PC-9 (cell line): ENCODE results near the gene ZDHHC8. TPM values are rescaled to one million over a fixed set of nuclear protein-coding genes. Genes with fewer than 3 reads are reported as not detected.

Experiments used
- BruUV-seq: library from RNA; stranded (reverse); fragments of 400-500 nt; replicated peaks from 2 replicates; lab custom pipeline; 2021; lab: Mats Ljungman, UMichigan
- CTCF ChIA-PET: fragments of 300-600 bp; sonication (Branson Sonifier 250); formaldehyde crosslinking; loops from one replicate; lab custom pipeline; 2022; ENCODE audit warnings: antibody characterized with exemption; lab: Charles Lee
- POLR2A ChIA-PET: fragments of 300-600 bp; sonication (Branson Sonifier 250); formaldehyde crosslinking; loops from one replicate; lab custom pipeline; 2022; ENCODE audit warnings: antibody characterized with exemption; ENCODE audit not compliant: unreplicated experiment; lab: Charles Lee
- DNase-seq, 2 experiments: peaks; one replicate each; pipeline versions ENCODE4 v3.0.0 to v3.0.0-alpha.2; 2015 to 2022; ENCODE audit warnings: mixed read lengths in 1 of 2
- H2AFZ ChIP-seq: fragments of 200-600 bp; sonication (generic); 2 replicates; pipeline ENCODE4 v1.8.1; 2017; ENCODE audit warnings: antibody characterized with exemption
- H3F3A ChIP-seq: fragments of 200-600 bp; sonication (generic); 2 replicates; pipeline ENCODE4 v1.8.1; 2017; ENCODE audit warnings: antibody characterized with exemption, mild to moderate bottlenecking, low read depth; ENCODE audit not compliant: insufficient read depth
- H3K27ac ChIP-seq: fragments of 200-600 bp; sonication (generic); 2 replicates; pipeline ENCODE4 v1.6.1; 2016; ENCODE audit warnings: mixed run types
- H3K27me3 ChIP-seq: fragments of 200-600 bp; sonication (generic); 2 replicates; pipeline ENCODE4 v1.6.1; 2016; ENCODE audit warnings: low read depth, mixed run types; ENCODE audit not compliant: insufficient read depth
- H3K36me3 ChIP-seq: fragments of 200-600 bp; sonication (generic); 2 replicates; pipeline ENCODE4 v1.6.1; 2016; ENCODE audit warnings: low read depth, mixed run types
- H3K4me1 ChIP-seq: fragments of 200-600 bp; sonication (generic); replicated peaks from 2 replicates; pipeline ENCODE4 v1.6.1; 2016; ENCODE audit warnings: mixed run types; ENCODE audit not compliant: insufficient read depth
- H3K4me2 ChIP-seq: fragments of 200-600 bp; sonication (generic); 2 replicates; pipeline ENCODE4 v1.6.1; 2017; ENCODE audit warnings: mixed run types
- H3K4me3 ChIP-seq: fragments of 200-600 bp; sonication (generic); 2 replicates; pipeline ENCODE4 v1.6.1; 2016; ENCODE audit warnings: mixed run types
- H3K79me2 ChIP-seq: fragments of 200-600 bp; sonication (generic); 2 replicates; pipeline ENCODE4 v1.6.1; 2017; ENCODE audit warnings: low read depth, mixed run types
- H3K9me2 ChIP-seq: fragments of 200-600 bp; sonication (generic); 2 replicates; pipeline ENCODE4 v1.8.1; 2017; ENCODE audit warnings: mild to moderate bottlenecking; ENCODE audit not compliant: insufficient read depth
- H3K9me3 ChIP-seq: fragments of 200-600 bp; sonication (generic); 2 replicates; pipeline ENCODE4 v1.8.1; 2016; ENCODE audit warnings: low read depth; ENCODE audit not compliant: insufficient read depth
- H4K20me1 ChIP-seq: fragments of 200-600 bp; sonication (generic); 2 replicates; pipeline ENCODE4 v1.8.1; 2017; ENCODE audit not compliant: insufficient read depth
- EZH2 ChIP-seq: fragments of 200-600 bp; sonication (generic); IDR thresholded peaks from 2 replicates; pipeline ENCODE4 v1.8.0; 2017; ENCODE audit warnings: antibody characterized with exemption, low read depth
- intact Hi-C: fragments of 100-400 bp; cut with micrococcal nuclease; formaldehyde crosslinking; loops from one replicate; pipeline ENCODE4 v1.10.0; 2022; ENCODE audit not compliant: unreplicated experiment
- total RNA-seq: library from RNA; stranded (reverse); gene quantifications from 2 replicates; pipeline ENCODE4 v1.2.3, GENCODE V29; 2021
- TF ChIP-seq, protein P1 (sequence below): fragments of 200-600 bp; sonication (generic); conservative IDR thresholded peaks from 2 replicates; pipeline ENCODE4 v1.6.1; 2017; ENCODE audit warnings: mixed run types, antibody characterized with exemption, mild to moderate bottlenecking, moderate library complexity

The ZDHHC8 gene
- total RNA-seq, 1 experiment from 2014 or later: 34.4 TPM

- no TSS peak for BruUV-seq
- CTCF ChIA-PET: no interaction called here
Measured at GRCh38 chr22:20127318-20127868, 4.2 kb upstream of the ZDHHC8 start.

DNA sequence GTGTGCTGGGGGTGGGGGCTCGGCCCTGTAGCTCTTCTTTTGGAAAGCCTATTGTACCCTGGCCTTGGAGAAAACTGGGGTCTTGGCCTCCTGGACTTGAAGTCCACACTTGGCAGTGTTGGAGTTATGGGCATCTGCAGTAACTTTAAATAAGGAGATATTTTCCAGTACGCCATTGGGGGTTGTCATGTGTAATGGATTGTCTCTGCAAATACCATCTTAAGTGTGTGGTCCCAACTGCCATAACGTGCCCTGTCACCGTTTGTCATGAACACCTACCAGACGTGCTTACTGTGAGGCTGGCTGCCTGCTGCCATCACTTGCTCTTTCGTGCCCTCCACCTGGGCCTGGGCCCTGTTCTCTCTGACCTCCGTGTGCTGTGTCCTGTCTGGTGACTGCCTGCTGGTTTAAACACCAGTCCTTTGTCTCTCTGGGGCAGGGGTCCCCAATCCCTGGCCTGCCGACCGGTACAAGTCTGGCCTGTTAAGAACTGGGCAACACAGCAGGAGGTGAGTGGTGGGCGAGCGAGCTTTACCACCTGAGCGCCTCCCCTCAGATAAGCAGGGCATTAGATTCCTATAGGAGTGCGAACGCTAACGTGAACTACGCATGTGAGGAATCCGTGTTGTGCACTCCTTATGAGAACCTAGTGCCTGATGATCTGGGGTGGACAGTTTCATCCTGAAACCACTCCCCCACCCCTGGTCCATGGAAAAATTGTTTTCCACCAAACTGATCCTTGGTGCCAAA, 3.6 kb upstream of the ZDHHC8 start:
- Histone ChIP-seq H3K4me3 (no peak overlapping the region), H3K27ac (no peak overlapping the region), H3K27me3 (no peaks in the 10 kb centered on the region), H3K79me2 (no peaks in the 10 kb centered on the region), H3K9me3 (no peaks in the 10 kb centered on the region), H2AFZ (no peak overlapping the region), H4K20me1 (no peaks in the 10 kb centered on the region), H3K4me2 (no peak overlapping the region), H3K36me3 (no peaks in the 10 kb centered on the region), H3K4me1 (no peaks in the 10 kb centered on the region; the same call in 1 of the 2 replicates), H3F3A (peaks cover 8% of the 10 kb centered on the region; the same call in 1 of the 2 replicates), H3K9me2 (no peaks in the 10 kb centered on the region)
- no peak for TF ChIP-seq EZH2
- TF ChIP-seq, protein P1, sequence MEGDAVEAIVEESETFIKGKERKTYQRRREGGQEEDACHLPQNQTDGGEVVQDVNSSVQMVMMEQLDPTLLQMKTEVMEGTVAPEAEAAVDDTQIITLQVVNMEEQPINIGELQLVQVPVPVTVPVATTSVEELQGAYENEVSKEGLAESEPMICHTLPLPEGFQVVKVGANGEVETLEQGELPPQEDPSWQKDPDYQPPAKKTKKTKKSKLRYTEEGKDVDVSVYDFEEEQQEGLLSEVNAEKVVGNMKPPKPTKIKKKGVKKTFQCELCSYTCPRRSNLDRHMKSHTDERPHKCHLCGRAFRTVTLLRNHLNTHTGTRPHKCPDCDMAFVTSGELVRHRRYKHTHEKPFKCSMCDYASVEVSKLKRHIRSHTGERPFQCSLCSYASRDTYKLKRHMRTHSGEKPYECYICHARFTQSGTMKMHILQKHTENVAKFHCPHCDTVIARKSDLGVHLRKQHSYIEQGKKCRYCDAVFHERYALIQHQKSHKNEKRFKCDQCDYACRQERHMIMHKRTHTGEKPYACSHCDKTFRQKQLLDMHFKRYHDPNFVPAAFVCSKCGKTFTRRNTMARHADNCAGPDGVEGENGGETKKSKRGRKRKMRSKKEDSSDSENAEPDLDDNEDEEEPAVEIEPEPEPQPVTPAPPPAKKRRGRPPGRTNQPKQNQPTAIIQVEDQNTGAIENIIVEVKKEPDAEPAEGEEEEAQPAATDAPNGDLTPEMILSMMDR: no peak
- BruUV-seq: no TSS peak
- intact Hi-C loops: no loop called here
- DNase-seq: no peak
- CTCF ChIA-PET: interaction anchor here (0.6 kb wide), 1 partner anchor 515 kb away, joined by 8 read pairs; no protein-coding TSS in a partner anchor
- POLR2A ChIA-PET: interaction anchor here (0.5 kb wide), 1 partner anchor 26 kb away, joined by 4 read pairs; no protein-coding TSS in a partner anchor

More at GRCh38 chr22:20127318-20127868, 4.2 kb upstream of the ZDHHC8 start:
- peaks cover under 1% of the 10 kb centered on the region; the same call in 1 of the 2 replicates for H3K79me2 ChIP-seq
- DNase-seq: no peak
- H3K27ac ChIP-seq: no peak overlapping the region
- no peak overlapping the region for H2AFZ ChIP-seq
- H3K36me3 ChIP-seq: no peaks in the 10 kb centered on the region
- H3K4me3 ChIP-seq: no peak overlapping the region
- H3K4me1 ChIP-seq: no peaks in the 10 kb centered on the region
- peaks cover 8% of the 10 kb centered on the region; the same call in 1 of the 2 replicates for H3F3A ChIP-seq
- H3K4me2 ChIP-seq: no peak overlapping the region
- intact Hi-C loops: no loop called here
- POLR2A ChIA-PET: interaction anchor here (0.5 kb wide), 1 partner anchor 26 kb away, joined by 4 read pairs; no protein-coding TSS in a partner anchor
- no peak for TF ChIP-seq EZH2
- TF ChIP-seq, protein P1: no peak
- no peaks in the 10 kb centered on the region for H3K27me3 ChIP-seq
- no peaks in the 10 kb centered on the region for H4K20me1 ChIP-seq
- no peaks in the 10 kb centered on the region for H3K9me2 ChIP-seq
- H3K9me3 ChIP-seq: no peaks in the 10 kb centered on the region

- no TSS peak for BruUV-seq
- no peaks in the 10 kb centered on the region for H3K79me2 ChIP-seq
- no peak for TF ChIP-seq EZH2
- TF ChIP-seq, protein P1: no peak
- no peak overlapping the region for H3K4me3 ChIP-seq
- no peaks in the 10 kb centered on the region for H3K27me3 ChIP-seq
- no peaks in the 10 kb centered on the region for H3K9me3 ChIP-seq
- no peaks in the 10 kb centered on the region; the same call in 1 of the 2 replicates for H3K4me1 ChIP-seq
- no peak for DNase-seq
- POLR2A ChIA-PET: no interaction called here
- intact Hi-C loops: no loop called here
- CTCF ChIA-PET: interaction anchor here (0.6 kb wide), 1 partner anchor 514 kb away, joined by 8 read pairs; no protein-coding TSS in a partner anchor
- no peaks in the 10 kb centered on the region for H4K20me1 ChIP-seq
- H3F3A ChIP-seq: peaks cover 8% of the 10 kb centered on the region; the same call in 1 of the 2 replicates
- no peak overlapping the region for H3K27ac ChIP-seq
- no peak overlapping the region for H3K4me2 ChIP-seq
- H3K9me2 ChIP-seq: no peaks in the 10 kb centered on the region
- no peaks in the 10 kb centered on the region for H3K36me3 ChIP-seq
- no peak overlapping the region for H2AFZ ChIP-seq
Measured at GRCh38 chr22:20128619-20128901, 3.0 kb upstream of the ZDHHC8 start.
